Head of caudate nucleus (tissue), 42 donors: ENCODE measurements around the gene STIM1.
"Not testable (repeated sequence)": the region's sequence is repeated elsewhere in the genome, so short reads cannot be mapped to it uniquely, and the experiment has no call there.

ENCODE experiments used
- DNase-seq, 42 donors: peaks; one replicate each; pipeline versions ENCODE4 v3.0.0 to v3.0.0-alpha.2; 2020 to 2021; ENCODE audit warnings: mixed read lengths in 7 of 42
- intact Hi-C: fragments of 100-400 bp; cut with DNase I; formaldehyde crosslinking; loops from one replicate; pipeline ENCODE4 v1.15.0; 2022

The STIM1 gene

DNA sequence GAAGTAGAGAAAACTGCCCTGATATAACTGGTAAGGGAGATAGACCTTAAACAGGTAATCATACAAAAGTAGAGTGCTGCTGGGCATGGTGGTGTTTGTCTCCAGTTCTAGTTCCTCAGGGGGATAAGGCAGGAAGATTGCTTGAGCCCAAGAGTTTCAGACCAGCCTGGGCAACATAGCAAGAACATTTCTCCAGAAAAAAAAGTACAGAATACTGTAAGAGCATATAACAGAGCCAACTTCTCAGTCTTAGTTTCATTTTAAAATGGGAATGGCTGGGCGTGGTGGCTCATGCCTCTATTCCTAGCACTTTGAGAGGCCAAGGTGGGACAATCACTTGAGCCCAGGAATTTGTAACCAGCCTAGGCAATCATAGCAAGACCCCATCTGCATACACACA lies 10.2 kb upstream of the STIM1 start:
- intact Hi-C loops = no loop called here
- DNase-seq = no peak

- intact Hi-C loops = no loop called here
- no peak for DNase-seq
Measured at GRCh38 chr11:3845670-3846069, 9.8 kb upstream of the STIM1 start.

- intact Hi-C loops = loop anchor here (2.0 kb wide), 1 partner anchor 221 kb away; no protein-coding TSS in a partner anchor
- peak in 11 of 42 donors; percentile 41 to 77 (median 51) for DNase-seq
Measured at GRCh38 chr11:3849297-3849874, 6.1 kb upstream of the STIM1 start.

GRCh38 chr11:3853545-3853842 lies 2.0 kb upstream of the STIM1 start:
- intact Hi-C loops = no loop called here
- no peak for DNase-seq

- intact Hi-C loops = loop anchor here (2.0 kb wide), 1 partner anchor 219 kb away; no protein-coding TSS in a partner anchor
- DNase-seq = peak in 36 of 42 donors; percentile 21 to 75 (median 50)
Measured at GRCh38 chr11:3853899-3854659, 1.4 kb upstream of the STIM1 start.

- DNase-seq = no peak
- intact Hi-C loops = loop anchor here (2.0 kb wide), 1 partner anchor 218 kb away; no protein-coding TSS in a partner anchor
Measured at GRCh38 chr11:3854660-3854976, 846 bp upstream of the STIM1 start.

DNA sequence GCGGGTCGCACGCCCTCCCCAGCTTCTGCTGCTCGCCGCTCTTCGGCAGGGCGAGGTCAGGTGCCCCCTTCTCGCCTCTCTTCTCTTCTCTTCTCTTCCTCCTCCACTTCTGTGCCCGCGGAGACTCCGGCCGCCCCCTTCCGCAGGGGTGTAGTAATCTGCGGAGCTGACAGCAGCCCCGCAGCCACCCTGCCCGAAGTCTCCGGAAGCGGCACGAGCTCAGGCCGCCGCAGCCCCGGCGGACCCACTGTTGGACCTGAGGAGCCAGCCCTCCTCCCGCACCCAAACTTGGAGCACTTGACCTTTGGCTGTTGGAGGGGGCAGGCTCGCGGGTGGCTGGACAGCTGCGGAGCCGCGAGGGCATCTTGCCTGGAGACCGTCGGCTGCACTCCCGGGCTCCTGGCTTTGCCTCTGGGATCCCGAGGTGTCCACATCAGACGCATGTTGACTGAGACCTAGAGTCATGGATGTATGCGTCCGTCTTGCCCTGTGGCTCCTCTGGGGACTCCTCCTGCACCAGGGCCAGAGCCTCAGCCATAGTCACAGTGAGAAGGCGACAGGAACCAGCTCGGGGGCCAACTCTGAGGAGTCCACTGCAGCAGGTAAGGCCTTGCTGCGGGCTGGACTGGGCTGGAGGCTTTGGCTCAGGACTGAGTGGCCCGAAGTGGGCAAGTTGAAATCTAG lies 486 bp downstream of the STIM1 start:
- peak in 27 of 42 donors; percentile 17 to 64 (median 42) for DNase-seq
- intact Hi-C loops = loop anchor here (2.0 kb wide), 1 partner anchor 217 kb away; no protein-coding TSS in a partner anchor

DNA sequence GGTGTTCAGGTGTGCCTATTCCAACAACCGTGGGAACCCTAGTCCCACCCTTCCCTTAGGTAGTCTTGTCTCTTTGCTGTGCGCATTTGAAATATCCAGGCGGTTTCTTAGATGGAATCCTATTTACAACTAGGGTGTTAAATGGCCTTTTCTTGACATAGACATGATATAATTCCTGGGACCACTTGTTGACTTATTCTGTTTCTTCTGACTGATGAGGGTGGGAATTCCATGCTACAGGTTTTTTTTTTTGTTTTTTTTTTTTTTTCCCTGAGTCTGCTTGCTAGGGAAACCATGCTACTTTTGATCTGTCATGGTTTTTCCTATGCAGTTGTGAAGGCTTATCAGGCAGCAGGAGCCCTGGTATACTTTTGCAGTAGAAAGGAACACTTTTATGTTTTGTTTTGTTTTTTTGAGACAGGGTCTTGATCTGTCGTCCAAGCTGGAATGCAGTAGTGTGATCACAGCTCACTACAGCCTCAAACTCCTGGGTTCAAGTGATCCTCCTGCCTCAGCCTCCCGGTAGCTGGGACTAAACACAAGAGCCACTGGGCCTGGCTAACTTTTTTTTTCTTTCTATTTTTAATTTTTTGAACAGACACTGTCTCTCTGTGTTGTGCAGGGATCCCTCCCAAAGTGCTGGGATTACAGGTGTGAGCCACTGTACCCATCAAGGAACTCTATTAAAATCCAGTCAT lies 1.5 kb downstream of the STIM1 start:
- no peak for DNase-seq
- intact Hi-C loops = no loop called here

DNA sequence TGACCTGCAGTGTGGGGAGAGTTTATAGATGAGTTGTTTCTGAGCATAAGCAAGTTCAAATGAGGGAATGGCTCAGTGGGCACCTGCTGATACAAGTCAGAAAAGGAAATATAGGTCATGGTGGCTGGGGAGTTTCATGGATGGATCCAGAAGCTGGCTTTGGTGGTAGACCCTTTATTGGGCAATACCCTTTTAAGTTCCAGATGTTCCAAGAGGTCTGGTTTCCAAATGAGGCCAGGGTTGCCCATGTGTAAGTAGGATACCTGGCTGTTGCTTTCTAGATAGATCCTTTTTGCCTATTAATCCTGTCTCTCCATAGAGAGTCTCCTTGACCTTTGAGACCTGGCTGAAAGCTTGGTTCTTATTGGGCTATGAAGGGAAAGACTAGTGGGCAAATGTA lies 2.2 kb downstream of the STIM1 start:
- intact Hi-C loops = no loop called here
- DNase-seq = no peak

- no peak for DNase-seq
- intact Hi-C loops = no loop called here
Measured at GRCh38 chr11:3859373-3859881, 4.0 kb downstream of the STIM1 start.

- peak in 19 of 42 donors; percentile 24 to 79 (median 42) for DNase-seq
- intact Hi-C loops = no loop called here
Measured at GRCh38 chr11:3860375-3860774, 4.9 kb downstream of the STIM1 start.

GRCh38 chr11:3860898-3861393 lies 5.5 kb downstream of the STIM1 start:
- intact Hi-C loops, DNase-seq: not testable (repeated sequence)

- intact Hi-C loops = no loop called here
- DNase-seq = no peak
Measured at GRCh38 chr11:3861683-3862082, 6.2 kb downstream of the STIM1 start.

DNA sequence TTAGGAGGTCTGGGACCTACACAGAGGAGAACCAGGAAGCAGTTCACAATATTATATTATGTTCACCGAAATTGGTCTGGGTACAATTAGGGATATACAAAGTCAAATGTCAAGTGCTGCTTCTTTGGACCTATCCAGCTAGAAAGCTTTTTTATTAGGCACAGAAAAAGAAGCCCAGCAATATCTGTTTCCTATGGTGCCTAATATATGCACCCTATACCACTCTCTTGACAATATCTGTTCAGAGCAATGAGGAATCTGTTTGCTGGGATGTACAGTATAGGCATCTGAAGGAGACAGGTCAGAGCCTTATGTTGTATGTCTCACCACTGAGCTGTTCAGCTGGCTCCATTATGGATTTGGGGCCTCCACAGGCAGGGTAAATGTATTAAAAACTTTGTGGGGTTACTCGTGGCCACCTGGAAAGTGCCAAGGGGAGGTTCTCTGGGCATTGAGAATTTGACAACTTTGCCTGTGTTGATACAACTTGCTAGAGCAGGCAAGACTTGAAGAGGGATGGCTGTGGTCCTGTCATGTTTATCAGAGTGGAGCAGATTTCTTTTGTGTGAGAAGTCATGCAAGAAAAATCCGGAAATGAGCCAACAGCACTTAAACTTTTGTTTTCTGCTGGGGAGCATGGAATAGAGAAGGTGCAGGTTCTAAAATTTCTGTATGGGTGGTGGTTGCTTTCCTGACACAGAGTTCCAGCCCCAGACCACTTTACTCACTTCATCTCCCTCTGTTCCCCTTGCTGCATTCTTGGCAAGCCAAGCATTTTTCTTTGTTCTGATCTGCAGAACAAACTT lies 10.1 kb downstream of the STIM1 start:
- intact Hi-C loops = no loop called here
- no peak for DNase-seq

- intact Hi-C loops = no loop called here
- DNase-seq = no peak
Measured at GRCh38 chr11:3866206-3866605, 10.7 kb downstream of the STIM1 start.

DNA sequence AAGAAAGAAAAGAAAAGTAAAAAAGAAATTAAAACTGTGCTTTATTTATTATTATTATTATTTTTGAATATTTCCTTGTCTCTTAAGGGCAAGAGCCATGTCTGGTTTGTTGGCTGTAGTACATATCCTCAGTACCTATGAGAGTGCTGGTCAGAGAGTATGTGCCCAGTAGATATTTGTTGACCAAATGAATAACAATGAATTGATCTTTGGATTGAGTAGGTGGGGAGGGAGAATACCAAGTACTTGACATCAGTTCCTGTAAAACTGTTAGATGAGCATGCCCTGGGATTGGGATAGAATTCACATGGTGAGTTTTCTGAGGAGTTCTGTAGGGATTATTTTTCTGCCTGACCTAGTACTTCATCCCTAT lies 11.4 kb downstream of the STIM1 start:
- intact Hi-C loops = no loop called here
- DNase-seq = no peak

GRCh38 chr11:3867209-3868091 lies 12.0 kb downstream of the STIM1 start:
- intact Hi-C loops = no loop called here
- no peak for DNase-seq
